ENCODE measurements around the gene ZIM2.

ZIM2 gene

DNA sequence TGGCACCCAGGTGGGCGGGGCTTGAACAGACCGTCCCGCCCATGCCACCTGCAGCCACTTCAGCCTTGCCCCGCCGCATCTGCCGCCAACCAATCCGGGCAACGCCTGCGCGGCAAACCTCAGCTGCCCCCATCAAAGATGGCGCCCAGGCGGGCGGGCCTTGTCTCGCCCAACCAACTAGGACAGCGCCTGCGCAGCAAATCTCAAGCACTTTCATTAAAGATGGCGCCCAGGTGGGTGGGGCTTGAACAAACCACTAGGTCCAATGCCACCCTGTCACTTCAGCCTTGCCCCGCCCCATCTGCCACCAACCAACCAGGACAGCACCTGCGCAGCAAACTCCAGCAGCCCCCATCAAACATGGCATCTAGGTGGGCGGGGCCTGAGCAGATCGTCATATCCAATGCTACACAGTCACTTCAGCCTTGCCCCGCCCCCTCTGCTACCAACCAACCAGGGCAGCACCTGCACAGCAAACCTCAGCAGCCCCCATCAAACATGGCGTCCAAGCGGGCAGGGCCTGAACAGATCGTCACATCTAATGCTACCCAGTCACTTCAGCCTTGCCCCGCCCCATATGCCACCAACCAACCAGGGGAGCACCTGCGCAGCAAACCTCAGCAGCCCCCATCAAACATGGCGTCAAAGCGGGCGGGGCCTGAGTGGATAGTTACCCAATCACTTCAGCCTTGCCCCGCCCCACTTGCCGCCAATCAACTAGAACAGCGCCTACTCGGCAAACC, 1.4 kb downstream of the ZIM2 start:
- DNase-seq: peak; percentile 70

DNA sequence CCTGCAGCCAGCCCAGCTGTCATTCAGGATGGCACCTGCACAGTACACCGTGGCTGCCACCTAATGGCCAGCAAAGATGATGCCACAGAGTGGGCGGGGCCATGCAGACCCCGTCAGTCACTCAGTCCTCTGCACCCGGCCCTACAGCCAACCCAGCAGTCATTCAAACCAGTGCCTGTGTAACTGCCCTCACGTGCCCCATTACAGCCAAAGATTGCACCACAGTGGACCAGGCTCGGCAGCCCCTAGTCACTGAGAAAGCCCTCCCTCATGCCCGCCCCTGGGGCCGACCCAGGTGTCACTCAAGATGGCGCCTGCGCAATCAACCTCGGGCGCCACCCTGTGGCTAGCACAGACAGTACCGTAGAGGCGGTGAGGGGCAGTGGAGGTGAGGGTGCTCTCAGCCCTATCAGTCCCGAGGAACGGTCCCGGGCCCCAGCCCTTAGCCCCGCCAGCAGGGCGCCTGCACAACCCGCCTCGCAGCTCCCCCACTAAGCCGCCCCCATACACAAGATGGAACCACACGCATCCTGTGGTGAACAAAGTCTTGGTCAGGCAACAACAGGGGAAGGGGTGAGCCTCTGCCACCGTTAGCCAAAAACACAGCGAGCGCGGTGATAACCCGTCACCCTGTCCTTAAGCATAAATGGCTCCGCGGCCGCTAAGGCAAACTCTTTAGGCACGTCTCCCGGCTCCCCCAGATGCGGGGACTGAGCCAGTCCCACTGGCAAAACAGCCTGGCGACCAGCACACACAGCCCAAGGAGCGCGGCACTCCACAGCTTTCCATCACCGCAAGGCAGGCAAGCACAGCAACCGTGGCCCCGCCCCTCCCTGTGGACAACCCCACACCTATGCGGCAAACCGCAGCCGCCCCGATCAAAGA, 2.3 kb downstream of the ZIM2 start:
- peak; percentile 51 for DNase-seq

DNA sequence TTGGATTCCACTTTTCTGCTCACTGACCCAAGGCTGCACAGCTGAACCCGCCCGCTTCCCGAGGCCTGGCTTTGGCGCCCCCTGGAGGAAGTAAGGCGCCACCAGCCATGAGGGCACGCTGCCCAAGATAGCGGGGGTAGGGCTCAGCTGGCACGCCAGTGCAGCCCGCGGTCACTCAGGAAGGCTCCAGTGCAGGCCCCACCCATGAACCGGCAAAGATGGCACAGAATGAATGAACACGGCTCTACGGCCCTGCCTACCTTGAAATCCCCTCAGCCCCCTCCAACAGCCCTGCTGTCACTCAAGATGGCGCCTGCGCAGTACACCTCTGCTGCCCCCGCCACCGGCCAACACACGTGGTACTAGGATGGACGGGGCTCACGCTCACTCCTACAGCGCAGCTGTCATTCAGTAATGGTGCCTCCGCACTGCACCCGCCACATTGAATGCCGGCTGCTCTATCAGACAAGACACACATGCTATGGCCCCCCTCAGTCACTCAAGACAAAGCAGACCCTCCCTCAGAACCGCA, 3.0 kb downstream of the ZIM2 start:
- peak; percentile 47 for DNase-seq

DNA sequence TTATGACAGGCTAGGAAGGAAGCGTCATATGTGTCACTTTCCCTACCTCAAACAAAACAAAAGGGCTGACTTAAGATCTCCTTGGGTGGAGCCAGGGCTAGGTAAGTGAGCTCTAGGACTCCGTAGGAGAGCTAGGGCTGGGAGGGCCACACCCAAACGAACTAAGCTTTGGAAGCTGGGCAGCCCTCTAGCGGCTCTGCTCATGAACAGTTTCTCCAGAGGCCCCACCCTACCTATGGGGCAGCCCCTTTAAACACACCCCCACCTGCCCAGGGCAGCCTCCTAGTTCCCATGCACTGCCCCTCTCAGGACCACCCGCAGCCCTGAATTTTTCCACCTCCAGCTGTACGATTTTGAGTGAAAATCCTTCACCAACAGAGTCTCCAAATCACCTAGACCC, 3.5 kb downstream of the ZIM2 start:
- peak; percentile 7 for DNase-seq

DNA sequence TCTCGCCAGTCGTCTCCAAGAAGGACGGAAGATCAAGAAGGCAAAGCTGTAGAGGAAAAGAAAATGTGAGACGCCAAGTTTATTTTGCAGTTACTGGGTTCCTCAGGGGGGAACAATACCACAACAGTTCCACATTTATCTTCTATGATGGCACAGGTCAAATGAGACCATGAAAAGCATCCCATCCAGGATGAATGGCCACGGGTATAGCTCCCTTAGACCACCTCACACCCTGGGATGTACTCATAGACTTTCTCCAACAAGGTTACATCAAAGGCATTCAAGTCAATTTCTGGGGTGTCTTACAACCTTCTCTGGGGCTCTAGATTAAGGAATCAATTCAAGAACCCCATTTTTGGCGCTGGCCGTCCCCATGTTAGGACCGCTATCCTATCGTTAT, 4.5 kb downstream of the ZIM2 start:
- DNase-seq: no peak

DNA sequence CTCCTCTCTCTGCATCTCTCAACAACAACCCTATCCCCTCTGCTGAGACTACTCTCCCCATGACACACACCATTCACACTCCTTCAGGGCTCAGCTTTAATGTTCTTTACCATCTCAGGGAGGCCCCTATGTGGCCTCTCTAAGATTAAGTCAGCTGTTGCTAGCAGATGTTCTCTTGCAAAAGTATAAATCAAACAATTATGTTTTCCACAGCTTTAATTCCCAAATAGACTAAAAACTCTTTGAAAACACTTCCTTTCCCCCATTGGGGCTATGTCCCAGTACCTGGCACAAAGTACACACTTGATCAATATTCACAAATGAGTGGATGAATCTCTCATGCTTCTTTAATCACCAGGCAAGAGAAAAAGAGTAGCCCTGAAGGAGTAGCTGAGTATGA, 5.1 kb downstream of the ZIM2 start:
- DNase-seq: no peak

DNA sequence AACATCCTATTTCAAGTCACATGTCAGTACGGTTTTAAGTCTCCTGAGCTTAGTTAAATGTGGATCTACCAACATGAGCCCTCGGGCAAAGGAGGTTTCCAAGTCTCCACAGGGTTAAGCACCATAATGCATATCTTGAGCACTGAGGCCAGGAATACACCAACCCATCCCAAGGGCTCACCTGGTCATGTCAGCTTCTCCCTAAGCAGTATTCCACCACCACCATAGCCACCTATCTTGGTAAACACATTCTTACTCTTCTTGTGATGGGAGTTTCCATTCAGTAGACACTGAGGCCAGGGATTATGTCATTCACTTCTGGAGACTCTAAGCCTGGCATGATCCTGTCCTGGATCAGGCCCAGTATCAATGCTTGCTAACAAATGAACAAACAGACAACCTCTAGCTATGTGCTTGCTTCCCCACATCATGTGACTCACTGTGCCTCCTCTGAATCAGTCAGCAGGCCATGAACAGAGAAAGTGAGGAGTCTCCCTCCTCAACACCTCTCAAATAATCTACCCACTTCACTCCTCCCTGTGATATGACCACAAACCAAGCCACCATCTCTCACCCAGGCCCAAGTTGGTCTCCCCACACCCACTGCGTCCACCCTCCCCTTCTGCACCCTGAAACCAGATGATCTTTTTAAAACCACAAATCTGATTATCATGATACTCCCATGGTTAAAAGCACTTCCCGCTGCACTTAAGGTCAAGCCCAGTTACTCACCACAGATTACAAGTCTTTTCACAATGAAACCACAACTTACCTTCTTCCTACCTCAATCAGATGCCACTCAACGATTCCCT, 5.8 kb downstream of the ZIM2 start:
- DNase-seq: no peak

DNA sequence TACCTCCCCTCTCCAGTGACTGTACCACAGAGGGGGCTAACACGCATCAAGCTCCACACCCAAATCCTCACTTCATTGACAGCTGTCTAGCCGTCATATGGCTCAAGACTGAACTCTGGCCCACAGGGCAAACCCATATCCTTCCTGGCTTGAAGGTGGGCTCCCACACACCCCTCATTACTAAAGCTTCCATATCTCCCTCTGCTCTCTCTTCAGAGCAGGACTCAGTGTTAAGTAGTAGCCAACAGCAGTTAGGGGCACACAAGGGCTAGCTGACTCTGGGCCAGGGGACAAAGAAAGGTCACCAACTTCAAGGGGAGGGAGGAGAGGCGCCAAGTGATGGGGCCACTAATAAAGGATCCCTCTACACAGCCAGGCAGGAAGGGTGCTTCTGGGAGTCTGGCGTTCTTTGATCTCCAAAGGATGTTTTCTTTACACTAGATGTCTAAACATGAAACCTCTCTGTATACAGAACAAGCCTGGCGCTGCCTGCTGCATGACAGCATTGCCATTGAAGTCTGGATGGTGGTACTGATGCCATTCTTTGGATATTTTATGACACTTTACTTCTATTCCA, 8.1 kb downstream of the ZIM2 start:
- no peak for DNase-seq

DNA sequence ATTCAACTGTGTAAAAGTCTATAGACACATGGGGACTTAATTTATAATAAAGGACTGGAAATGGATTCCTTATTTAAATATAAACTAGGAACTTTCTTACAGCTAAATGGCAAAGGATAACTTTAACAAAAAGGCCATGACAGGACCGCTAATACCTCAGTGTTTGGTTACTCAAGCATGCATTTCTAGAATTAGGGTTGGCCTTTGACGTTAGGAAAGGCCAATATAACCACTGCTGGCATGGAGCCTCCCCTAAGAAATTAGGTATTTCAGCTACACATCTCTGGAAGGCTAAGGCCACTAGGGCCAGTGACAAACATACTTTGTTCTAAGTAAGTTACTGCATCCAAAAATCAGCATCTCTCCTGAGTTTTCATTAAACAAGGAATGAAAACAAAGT, 9.3 kb downstream of the ZIM2 start:
- DNase-seq: no peak

DNA sequence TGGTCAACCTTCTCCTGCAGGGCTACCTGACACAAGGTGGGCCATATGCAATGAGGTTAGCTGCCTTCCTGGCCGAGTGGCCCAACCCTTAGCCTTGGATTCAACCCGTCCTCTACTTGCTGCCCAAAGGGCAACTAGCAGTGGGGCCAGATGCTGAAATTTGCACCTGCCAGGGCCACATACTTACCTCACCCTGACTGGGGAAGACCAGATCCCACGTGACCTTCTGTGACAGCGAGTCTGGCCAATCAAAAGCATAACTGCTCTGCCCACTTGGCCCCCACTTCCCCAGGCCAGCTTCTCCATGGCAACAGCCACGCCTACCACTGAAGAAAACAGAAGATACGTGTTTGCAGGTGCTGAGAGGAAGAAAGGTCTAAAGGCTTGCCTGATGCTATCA, 10.9 kb downstream of the ZIM2 start:
- DNase-seq: no peak

DNA sequence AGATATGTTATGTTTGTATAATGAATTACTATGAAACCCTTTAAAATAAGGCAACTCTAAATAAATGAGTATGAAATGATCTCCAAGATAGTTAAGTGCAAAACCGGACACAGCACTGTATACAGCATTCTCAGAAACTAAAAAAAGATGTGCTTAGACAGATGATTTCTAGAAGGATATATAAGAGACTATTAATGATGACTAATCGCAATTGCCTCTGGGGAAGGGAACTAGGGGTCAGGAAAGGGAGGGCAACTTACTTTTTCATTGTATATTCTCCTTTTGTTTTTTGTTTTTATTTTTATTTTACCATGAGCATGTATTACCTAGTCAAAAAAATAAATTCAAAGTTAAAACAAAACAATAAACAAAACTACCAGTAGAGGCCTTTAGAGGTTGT, 12.8 kb downstream of the ZIM2 start:
- no peak for DNase-seq

DNA sequence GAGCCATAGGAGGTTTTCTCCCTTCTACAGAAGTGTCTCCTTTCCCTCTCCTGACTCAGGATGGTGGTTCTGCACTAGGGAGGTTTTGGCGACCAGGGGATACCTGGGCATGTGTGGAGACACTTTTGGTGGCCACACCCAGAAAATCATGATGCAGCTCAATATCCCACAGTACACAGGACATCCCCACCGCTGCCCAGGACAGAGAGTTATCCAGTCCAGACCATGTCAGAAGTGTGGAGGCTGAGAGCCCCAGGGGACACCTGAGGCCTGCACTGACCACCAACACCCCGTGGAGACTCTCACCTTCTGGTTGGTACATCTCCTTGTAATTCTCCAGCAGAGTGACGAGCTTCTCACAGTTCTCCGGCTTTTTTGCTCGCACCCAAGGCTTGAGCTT, 16.6 kb downstream of the ZIM2 start:
- no peak for DNase-seq

DNA sequence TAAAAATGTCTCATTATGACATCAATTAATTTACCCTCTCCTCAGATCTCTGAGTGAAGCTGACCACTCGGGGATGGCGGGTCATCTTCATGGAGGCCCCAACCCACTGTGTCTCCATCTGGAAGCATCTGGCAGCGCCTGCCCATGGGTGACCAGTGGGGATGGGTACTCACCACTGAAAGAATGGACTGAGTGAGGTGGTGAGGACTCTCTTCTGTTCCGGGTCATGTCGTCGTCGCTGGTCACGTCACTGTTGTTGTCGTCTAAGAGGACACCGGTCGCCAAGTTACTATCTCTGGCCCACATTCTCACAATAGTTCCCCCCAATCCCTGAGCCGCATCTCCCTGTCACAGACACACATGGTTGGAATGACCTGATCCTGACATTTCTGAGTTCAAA, 17.1 kb downstream of the ZIM2 start:
- DNase-seq: no peak

DNA sequence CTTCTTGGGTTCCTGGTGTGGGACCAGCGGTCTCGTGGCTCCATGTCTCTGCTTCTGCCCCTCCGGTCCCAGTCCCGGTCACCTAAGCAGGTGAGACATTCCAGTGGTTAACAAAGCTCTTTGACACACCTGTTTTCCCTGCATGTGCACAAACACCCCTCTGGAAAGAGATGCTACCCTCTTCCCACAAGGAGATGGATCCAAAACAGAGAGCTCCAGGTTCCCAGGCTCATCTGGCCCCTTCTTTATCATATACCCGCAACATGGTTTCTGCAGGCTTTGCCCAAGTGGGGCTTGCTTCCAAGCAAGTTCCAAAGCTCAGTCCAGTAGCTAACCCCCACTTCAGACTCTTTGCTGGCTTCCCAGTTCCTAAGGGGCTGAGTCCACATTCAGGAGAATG, 17.8 kb downstream of the ZIM2 start:
- DNase-seq: no peak

DNA sequence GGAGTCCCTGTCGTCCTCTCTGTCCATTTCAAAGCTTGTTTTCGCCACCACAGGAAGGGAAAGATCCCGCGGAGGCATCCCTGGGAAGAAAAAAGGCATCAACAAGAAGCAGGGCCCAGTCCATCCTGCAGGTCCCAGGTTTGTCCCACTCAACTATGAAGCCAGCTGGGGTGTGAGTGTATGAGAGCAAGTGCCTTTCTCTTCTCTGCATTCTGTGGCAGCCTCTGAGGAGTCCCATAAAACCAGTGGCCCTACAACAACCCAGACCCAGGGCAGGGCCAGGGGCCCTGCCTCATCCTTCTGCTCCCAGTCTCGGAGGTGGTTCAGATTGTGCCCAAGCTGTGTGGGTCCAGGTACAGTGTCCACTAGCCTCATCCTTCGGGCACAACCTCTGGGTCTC, 18.9 kb downstream of the ZIM2 start:
- DNase-seq: no peak

DNA sequence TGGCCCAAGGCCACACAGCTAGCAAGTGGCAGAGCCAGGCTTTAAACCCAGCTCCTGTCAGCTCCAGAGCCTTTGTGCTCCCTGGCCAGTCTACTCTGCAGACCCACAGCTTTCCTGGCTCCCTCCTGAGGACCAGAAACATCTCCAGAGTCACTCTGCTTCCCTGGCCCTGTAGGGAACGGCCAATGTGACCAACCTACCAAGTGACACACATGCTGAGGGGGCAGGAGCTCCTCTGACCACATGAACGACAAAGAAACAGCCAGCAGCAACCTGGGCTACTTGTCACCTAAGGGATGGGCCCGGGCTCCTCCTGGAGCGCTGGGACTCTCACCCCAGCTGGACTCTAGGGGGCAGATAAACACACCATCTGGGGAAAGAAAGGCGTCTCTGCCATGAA, 19.3 kb downstream of the ZIM2 start:
- DNase-seq: no peak

DNA sequence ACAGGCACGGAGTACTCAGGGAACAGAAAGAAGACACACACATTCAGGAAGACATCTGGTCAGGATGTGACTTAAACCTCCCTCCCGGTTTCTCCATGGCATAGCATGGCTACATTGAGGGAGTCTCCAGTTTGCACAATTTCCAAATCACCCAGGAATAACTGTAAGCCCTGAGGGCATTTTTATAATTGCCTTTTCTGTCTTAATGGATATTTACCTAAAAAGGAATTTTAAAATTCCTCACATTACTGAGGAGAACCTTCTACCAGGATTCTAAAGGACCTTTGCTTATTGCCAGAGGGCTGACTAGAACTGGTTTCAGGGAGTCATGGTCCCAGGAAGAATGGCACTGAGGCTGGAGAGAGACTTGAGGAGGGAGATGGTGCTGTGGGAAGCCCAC, 21.4 kb downstream of the ZIM2 start:
- DNase-seq: no peak

DNA sequence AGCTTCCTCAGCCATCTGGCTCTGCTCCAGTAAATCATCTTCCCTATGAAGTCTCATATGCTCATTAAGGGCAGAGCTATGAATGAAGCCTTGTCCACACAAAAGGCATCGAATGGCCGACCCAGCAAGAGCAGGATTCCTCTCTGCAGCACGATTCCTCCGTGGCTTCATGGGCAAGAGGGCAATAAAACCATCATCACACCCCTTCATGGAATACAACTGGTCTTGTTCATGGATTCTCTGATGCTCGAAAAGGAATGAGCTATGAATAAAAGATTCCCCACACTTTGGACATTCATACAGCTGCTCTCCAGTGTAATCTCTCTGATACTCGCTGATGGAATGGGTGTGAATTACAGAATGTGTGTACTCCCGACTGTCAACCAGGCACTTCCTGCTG, 25.9 kb downstream of the ZIM2 start:
- no peak for DNase-seq

DNA sequence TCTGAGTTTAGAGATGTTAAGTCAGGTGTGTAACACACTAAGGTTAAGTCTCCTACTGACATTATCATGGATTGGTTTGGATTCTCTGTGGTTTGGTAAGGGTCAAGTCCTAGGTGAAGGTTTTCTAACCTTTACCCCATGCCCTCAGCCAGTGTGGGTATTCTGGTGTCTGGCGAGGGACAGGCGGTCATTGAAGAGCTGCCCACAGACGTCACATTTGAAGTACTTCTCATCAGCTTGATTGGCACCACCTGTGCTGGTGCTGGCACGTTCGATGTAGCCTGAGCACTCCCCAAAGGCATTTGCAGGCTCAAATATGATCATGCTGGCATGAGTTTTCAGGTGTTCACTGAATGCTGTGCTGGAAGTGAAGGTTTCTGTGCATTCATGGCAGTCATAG, 27.0 kb downstream of the ZIM2 start:
- DNase-seq: no peak

DNA sequence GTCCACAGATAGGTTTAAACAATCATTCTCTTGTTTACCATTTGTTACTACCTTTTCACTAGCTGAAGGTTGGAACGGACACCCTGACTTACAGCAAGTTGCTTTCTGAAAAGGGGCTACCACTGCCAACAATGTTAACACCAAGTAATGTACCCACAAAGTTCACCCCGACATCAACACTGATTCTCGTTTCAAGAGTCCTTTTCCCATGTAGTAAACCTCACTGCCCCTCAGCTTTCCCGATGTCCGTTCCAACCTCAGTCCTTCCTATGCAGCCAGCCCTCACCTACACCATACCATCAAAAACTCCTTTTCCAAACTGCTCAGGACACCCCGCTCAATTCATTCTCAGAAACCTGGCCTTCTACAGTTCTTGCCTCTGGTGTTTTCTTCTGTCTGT, 29.0 kb downstream of the ZIM2 start:
- no peak for DNase-seq

DNA sequence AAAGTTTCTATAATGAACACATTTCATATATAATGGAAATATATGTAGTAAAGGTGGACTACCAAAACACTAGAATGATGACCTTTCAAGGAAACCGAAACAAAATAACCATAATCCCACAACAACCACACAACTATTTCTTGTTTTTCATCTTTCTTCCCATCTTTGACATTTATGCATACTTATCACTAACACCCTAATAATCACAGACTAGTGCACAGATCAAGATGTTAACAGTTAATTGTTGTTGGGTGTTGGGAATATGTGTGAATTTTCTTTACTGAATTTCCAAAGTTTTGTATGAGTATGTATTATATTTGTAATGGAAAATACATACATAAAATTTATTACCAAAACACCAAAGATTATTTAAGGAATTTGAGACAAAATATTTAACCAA, 30.3 kb downstream of the ZIM2 start:
- DNase-seq: no peak

DNA sequence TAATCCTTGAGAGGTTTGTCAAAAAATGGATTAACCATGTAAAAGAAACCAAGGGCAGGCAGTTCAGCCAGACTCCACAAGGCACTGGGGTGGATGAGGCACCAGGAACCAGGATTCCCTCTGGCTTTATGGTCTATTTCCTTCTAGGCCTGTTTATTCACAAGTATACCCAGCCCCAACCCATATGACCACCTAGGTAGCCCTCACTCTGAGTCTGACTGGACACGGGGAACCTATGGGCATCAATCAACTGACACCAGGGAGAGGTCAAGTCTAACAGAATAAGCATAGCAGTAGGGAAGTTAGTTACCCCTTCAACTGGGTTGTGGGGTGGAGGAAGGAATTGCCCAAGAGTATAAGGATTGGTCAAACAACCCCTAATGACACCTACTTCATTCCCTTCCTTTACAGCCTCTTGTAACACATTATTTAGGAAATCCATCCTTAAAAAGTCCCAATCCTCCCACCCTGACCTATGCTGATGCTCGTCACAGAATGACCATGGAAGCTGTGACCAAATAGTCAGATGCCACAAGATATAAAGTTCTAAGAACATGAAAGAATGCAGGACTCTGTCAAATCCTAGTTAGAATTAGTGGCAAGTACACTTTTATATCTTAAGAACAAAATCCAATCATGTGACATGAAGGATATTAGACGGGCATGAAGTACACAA, 31.7 kb downstream of the ZIM2 start:
- DNase-seq: no peak

Data from hematopoietic multipotent progenitor cell treated with erythropoietin and hydrocortisone succinate and interleukin-3 and kit ligand, for 8 days (in vitro differentiated cells).